ENCODE results near the gene CXCR2.
"Not testable (repeated sequence)": the region's sequence is repeated elsewhere in the genome, so short reads cannot be mapped to it uniquely, and the experiment has no call there.

CXCR2 gene

DNA sequence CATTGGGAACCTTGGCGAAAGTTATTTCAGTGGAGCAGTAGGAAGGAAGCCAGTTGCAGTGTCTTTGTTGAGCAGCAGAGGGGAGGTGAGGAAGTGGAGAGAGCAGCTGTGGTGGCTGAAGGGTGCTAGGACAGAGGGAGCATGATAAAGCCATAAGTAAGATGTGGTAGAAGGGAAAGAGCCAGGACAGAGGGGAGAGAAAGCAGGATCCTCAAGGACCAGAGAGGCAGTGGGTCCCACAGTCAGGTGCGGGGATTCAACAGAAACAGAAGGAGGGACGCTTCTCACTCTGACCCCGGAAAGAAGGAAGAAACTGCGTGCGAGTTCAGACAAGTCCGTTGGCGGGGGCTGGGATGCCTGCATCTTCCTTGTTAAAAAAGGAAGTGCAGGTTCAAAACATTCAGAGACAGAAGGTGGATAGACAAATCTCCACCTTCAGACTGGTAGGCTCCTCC lies at the start of gene CXCR2:
CXCR2 (plus strand) TSS at position 403 of the 455 bp plus-strand sequence. CDS start 8,774 bp downstream, outside the sequence.
- no peak for DNase-seq (ENCODE audit: low read depth)

DNA sequence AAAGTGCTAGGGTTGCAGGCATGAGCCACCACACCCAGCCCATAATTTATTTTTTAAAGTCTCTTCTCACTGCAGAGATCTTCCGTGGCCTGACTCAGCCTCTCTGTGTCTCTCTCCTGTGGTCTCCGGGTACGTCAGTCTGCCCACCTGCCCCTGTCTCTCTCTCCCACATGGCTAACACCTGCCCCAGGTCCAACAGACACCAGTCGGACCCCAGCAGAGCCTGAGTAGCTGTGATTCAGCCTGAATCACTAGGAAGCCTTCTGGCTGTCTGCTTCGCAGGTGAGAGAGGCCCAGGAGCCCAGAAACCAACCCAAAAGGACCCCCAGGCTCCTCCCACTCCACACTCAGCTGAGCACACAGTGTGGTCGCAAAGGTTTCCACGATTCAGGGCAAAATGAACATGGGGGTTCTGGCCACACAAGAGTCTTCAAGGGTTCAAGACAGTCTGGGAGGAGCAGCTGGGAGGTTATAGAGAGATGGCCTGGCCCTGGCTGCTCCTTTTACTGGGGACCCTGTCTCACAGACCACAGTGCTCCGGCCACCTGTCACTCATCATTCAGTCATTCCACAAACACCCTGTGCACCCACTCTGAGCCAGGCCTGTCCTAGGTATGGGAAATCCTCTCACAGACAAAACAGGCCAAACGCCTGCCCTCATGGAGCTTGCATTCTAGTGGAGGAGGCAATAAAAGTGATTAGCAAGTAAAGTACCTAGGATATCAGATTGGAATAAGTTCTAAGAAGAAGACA lies 48.2 kb upstream of the CXCR2 start:
- DNase-seq (ENCODE audit: low read depth), result no peak

DNA sequence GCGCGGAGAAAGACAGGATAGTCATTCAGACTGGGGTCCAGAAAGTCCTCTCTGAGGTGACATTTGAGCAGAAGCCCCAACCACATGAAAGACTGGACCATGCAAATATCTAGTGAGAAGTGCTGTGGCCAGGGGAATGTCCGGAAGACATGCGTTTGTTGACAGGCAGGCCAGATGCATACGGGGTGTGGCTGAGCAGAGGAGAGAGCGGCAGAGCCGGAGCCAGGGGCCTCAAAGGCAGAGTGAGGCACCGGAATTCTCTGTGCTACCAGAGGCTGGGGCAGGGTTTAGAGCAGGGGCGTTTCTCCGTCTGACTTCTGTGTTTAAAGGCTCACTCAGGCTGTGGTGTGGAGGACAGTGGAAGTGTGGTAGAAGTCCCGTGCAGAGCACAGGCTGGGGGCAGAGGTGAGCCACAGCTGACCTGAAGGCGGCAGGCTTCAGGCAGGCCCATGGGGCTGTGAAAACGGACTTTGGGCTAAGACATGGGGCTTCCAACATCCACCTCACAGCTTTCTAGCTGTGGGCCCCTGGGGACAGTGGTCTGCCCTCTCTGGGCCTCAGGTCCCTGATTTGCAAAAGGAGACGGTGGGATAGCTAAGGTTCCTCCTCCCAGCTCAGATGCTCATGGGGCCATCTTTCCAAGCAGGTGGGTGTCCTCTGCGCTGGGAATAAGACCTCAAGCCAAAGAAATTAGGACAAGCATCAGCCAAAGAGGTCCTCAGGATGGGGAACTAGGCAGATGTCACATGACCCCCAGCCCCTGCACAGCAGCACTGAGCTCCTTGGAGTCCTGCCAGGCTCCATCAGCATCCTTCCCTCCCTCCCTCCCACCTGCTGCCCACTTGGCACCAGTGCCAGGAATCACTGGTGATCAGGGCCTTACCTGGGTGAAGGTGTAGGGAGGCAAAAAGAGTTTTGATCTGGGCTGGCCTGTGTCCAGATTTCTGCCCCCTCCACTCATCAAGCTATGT lies 45.6 kb upstream of the CXCR2 start:
- no peak for DNase-seq (ENCODE audit: low read depth)

DNA sequence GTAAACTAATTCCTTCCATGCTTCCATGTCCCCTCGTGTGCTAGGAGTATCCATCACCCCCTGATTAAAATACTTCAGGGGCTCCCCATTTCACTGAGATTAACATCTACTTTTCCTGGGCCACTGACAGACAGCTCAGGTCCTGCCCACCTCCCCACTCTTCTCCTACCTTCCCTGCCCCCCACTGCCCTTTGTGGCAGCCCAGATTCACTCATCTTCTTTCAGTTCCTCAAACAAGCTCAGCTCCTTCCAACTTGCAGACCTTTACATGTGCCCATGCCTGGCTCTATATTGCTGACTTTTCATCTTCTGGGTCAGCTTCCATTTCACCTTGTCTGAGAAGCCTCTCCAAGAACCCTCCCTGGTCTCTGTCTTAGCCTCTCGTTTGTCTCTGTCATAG lies 44.8 kb upstream of the CXCR2 start:
- no peak for DNase-seq (ENCODE audit: low read depth)

DNA sequence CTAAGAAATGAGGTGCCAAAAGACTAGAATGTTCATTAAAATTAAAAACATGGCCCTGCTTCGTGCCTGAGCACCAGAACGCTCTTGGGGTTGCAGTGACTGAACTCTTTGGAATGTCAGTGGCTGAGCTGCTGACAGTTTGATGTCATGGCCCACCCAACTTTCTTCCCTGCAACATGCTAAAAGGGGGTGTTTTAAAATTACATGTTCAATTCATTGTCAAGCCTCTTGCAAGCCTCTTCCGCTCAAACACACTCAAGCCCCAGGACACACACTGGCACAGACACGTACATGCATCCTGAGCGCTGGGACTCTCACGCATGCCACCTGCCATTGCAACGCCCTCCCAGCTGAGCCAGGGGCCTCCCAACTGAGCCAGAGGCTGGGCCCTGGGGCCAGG lies 44.1 kb upstream of the CXCR2 start:
- no peak for DNase-seq (ENCODE audit: low read depth)

DNA sequence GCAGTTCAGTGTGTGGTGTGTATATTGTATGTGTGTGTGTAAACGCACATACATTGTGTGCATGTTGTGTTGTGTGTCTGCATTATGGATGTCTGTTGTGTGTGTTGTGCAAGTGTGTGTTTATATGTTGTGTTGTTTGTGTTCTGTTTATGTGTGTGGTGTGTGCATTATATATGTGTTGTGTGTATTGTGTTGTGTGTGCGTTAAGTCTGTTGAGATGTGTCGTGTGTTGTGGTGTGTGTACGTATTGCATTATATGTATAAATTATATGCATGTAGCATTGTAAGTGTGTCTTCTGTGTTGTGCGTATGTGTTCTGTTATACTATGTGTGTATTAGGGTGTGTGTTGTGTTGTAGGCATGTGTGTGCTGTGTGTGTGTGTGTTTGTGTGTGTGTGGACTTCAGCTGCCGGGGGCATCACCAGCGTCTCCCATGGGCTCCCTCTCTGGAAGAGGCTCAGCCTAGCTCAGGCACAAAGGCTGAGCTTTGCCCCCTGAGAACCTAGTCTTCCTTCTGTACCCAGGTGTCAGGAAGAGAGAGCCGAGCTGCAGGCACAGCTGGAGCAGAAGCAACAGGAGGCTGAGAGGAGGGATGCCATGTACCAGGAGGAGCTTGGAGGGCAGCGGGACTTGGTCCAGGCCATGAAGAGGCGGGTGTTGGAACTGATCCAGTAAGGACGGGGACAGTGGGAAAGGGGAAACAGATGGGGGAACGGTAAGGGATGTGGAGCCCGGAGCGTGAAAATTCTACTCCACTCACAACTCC lies 43.1 kb upstream of the CXCR2 start:
- no peak for DNase-seq (ENCODE audit: low read depth)

DNA sequence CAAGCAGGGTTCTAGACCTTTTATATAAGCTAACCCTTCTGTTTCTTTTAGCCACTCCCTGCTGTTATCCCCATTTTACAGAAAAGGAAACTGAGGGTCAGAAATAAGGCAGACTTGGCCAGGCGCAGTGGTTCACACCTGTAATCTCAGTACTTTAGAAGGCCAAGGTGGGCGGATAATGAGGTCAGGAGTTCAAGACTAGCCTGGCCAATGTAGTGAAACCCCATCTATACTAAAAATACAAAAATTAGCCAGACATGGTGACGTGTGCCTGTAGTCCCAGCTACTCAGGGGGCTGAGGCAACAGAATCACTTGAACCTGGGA lies 42.5 kb upstream of the CXCR2 start:
- DNase-seq (ENCODE audit: low read depth), result no peak

DNA sequence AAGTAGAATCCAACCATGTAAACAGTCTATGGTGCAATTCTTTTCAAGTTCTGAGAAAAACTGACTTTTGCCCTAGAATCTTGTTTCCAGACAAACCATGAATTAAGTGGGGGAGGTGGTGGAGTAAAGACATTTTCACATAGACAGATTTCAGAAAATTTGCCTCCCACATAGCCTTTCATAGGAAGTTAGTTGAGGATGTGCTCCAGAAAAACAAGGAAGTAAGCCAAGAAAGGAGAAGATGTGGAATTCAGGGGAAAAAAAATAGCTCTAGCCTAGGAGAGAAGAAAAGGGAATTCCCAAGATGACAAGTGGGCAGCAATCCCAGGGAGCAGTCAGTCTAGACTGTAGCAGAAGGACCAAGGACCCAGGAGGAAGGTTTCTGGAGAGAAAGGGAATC lies 39.4 kb upstream of the CXCR2 start:
- no peak for DNase-seq (ENCODE audit: low read depth)

DNA sequence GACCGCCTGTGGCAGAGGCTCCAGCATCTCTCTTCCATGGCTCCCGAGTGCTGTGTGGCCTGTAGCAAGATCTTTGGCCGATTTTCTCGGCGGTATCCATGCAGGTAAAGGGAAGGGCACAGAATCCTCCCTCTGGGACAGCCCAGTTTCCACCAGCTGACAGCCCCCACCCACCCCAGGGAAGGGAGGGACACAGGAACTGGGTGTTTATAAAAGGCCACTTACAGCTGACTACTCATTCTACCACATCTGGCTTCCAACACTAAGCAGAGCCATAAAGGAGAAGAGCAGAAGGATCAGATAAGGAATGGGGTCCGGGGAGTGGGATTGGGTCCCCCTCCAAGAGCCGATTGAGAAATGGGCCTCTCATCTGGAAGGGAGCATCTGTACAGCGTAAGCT lies 36.6 kb upstream of the CXCR2 start:
- DNase-seq (ENCODE audit: low read depth), result no peak

DNA sequence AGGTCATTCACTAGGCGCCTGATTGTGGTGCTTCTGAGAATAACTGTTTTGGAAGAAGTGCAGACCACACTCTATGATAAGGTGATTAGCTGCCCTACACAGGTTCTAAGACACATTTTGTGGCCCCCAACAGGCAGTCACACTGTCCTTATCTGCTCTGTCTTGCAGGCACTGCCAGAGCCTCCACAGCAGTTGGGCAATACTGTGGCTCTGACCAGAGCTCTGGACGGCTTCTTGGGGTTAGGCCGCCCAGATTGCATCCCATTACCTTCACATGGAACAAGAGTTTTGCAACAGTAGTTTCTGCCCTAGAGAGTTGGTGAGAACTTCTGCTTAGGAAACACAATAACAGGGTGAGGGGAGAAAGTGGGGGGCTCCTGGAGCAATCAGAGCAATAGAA lies 34.1 kb upstream of the CXCR2 start:
- DNase-seq (ENCODE audit: low read depth), result no peak

DNA sequence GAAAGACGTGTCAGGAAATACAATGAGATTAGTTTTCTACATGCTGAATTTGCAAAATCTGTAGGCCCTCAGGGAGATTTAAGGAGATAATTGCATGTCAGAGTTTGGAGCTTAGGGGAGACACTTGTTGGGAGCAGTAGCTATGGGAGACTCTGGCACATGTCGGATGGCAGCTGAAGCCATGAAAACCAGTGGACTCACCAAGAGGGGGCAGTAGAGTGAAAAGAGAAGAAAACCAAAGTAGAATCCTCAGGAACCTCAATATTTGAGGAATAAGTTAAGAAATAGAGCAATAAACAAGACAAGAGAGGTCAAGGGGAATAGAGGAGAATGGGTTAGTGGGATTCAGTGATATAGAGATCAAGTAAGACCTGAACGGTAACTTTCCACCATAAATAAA lies 31.9 kb upstream of the CXCR2 start:
- no peak for DNase-seq (ENCODE audit: low read depth)

DNA sequence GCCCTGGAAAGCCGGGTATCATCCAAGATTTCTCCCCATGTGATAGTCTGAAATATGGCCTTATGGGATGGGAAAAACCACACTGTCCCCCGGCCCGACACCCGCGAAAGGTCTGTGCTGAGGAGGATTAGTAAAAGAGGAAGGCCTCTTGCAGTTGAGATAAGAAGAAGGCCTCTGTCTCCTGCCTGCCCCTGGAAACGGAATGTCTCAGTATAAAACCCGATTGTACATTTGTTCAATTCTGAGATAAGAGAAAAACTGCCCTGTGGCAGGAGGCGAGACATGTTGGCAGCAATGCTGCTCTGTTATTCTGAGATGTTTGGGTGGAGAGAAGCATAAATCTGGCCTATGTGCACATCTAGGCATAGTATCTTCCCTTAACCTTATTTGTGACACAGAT lies 30.0 kb upstream of the CXCR2 start:
- no peak for DNase-seq (ENCODE audit: low read depth)

DNA sequence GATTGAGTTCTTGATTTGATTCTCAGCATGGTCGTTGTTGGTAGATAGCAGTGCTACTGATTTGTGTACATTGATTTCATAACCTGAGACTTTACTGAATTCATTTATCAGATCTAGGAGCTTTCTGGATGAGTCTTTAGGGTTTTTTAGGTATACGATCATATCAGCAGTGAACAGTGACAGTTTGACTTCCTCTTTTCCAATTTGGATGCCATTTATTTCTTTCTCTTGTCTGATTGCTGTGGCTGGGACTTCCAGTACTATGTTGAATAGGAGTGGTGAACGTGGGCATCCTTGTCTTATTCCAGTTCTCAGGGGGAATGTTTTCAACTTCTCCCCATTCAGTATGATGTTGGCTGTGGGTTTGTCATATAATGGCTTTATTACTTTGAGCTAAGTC lies 27.9 kb upstream of the CXCR2 start:
- no peak for DNase-seq (ENCODE audit: low read depth)

DNA sequence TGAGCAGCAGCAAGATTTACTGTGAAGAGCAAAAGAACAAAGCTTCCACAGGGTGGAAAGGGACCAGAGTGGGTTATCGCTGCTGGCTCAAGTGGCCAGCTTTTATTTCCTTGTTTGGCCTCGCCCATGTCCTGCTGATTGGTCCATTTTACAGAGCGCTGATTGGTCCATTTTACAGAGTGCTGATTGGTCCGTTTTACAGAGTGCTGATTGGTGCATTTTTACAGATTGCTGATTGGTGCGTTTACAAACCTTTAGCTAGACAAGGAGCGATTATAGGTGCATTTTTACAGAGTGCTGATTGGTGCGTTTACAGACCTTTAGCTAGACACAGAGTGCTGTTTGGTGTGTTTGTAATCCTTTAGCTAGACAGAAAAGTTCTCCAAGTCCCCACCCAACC lies 17.0 kb upstream of the CXCR2 start:
- not testable (repeated sequence) for DNase-seq (ENCODE audit: low read depth)

DNA sequence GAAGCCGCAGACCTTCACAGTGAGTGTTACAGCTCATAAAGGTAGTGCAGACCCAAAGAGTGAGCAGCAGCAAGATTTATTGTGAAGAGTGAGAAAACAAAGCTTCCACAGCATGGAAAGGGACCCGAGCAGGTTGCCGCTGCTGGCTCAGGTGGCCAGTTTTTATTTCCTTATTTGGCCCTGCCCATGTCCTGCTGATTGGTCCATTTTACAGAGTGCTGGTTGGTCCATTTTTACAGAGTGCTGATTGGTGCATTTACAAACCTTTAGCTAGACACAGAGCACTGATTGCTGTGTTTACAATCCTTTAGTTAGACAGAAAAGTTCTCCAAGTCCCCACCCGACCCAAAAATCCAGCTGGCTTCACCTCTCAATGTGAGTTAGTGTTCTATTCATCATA lies 4.0 kb upstream of the CXCR2 start:
- not testable (repeated sequence) for DNase-seq (ENCODE audit: low read depth)

DNA sequence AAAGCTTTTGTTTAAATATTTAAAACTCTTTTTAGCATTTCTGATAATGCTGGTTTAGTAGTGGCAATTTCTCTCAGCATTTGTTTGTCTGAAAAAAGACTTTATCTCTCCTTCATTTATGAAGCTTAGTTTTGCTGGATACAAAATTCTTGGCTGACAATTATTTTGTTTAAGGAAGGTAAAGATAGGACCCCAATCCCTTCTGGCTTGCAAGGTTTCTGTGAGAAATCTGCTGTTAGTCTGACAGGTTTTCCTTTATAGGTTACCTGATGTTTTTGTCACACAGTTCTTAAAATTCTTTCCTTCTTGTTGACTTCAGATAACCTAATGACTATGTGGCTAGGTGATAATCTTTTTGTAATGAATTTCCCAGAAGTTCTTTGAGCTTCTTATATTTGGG lies 3.5 kb upstream of the CXCR2 start:
- DNase-seq (ENCODE audit: low read depth), result not testable (repeated sequence)

DNA sequence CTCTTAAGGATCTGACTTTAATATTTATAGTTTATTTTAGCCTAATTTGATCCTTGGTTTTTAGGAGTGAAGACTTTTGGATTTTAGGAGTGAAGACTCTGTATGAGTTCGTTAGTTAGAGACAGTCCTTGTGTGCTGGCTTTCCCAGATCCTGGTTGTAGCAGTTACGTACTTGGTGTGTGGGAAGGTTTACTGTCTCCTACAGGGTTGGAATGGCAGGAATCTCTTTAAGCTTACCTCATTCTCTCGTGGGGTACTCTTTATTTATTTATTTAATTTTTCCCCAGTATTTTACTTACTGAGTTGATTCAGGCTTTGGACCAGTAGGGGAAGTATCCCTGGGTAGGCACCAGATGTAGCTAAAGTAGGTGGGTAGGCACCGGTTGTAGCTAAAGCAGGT lies 1.8 kb upstream of the CXCR2 start:
- no peak for DNase-seq (ENCODE audit: low read depth)

DNA sequence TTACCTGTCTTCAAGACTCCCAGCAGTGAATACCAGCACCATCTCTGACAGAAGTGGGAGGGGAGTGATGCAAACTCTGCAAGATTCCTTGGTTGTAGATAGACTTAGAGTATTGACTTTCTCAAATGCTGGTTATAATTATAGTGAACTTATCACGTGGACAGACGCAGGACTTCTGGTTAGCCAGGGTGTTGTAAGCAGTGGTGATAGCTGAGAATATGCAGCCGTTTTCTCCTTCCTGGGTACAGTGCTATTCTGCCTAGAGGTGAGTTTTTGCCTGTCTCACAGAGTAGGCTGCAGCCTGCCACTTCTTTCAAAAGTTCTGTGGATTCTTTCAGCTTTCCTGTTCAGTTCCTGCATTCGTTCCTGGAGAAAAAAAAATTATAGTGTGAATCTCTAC lies 733 bp upstream of the CXCR2 start:
- DNase-seq (ENCODE audit: low read depth), result no peak

DNA sequence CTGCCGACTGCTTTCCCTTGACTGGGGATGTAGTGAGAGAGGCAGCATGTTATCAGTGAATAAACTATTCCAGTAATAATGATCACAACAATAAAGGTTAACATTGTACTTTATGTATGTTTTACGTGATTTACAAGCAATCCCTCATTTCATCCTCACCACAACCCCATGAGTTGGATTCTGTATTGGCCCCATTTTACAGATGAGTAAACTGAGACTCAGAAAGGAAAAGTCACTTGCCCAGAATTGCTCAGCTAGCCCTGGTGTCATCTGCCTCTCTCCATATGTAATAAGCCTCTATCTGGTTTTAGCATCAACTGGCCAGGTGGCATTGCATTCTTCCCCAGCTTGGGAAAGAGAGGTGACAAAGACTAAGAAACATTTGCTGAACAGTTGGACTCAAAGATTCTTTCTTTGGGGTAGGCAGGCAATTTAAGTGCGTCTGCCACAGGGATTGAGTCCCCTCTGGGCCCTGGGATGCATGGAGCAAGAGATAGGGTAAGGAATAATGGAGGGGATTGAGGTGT lies 2.2 kb downstream of the CXCR2 start:
- no peak for DNase-seq (ENCODE audit: low read depth)

DNA sequence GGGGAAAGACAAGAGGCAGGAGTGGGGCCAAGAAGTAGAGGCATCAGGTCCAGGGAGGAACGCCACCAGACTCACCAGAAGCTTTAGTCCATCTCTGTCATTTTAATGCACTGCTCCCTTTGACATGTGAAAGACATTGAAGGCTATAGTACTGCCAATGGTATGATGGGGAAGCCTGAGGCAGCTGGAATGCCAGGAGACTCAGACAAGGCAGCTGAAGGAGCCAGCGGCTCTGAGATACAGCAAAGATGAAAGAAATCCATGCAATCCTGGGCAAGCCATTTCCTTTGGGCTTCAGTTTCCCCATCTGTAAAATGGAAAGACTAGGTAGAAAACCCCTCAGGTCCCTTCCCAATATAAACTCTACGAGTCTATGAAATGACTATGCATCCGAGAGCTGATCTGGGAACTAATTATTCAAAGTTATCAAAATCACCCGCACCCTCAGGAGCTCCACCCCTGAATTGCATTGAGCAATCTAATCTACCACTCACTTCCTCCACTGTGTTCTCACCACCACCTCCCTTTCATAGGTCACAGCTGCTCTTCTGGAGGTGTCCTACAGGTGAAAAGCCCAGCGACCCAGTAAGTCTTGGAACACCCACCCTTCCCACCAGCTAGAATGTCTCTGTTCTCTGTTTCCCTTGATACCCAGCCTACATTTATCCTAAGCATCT lies 3.1 kb downstream of the CXCR2 start:
- no peak for DNase-seq (ENCODE audit: low read depth)

DNA sequence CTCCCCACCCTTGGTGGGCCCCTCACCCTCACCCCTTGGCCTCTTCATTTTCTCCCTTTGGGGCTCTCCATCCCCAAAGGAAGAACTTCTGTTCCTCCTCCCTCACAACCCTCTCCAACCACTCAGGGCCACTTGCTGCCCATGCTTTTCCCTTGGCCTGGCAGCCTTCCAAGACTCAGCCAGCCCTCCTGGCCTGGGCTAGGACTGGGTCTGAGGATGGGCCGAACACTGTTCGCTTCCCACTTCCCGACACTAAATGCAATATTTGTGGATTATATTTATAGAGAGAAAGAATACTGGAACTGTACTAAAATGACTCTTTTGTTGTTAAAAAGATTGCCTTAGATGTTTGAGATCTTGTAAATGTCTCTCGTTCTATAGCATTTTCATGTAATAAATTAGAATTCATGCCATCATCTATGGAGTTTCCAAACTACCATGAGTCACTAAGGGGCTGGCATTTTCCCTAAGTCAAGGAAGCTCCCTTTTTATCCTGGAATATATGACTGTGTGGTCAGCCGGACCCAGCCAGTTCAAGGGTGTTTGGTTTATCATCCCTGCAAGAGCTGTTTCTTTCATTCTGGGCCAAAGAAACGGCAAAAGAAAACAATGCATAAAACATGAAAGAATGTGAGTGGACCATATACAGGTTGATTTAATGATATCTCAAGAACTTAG lies 3.8 kb downstream of the CXCR2 start:
- no peak for DNase-seq (ENCODE audit: low read depth)
